Upper lobe of left lung (tissue), 6 donors: ENCODE data around the gene LRBA. TPM values are rescaled to one million over a fixed set of nuclear protein-coding genes. Genes with fewer than 3 reads are reported as not detected.

Source experiments
- ATAC-seq, 2 donors: fragments of 200-7000 bp; cut with Tn5 transposase; one replicate each; pipeline ENCODE4 v1.9.1; 2022; ENCODE audit warnings: mild to moderate bottlenecking in 2 of 2, moderate library complexity in 2 of 2; ENCODE audit not compliant: low FRiP score in 2 of 2
- DNase-seq, 2 donors: peaks; one replicate each; pipeline ENCODE4 v3.0.0-alpha.2; 2019 to 2020
- H3K27ac ChIP-seq, 4 donors: fragments of 200-600 bp; sonication (generic); one replicate each; pipeline ENCODE4 v1.5.1; 2016 to 2019
- H3K27me3 ChIP-seq, 4 donors: fragments of 200-600 bp; sonication (generic); one replicate each; pipeline ENCODE4 v1.5.1; 2017 to 2019
- H3K36me3 ChIP-seq, 4 donors: fragments of 200-600 bp; sonication (generic); one replicate each; pipeline ENCODE4 v1.5.1; 2016 to 2019
- H3K4me1 ChIP-seq, 4 donors: fragments of 200-600 bp; sonication (generic); one replicate each; pipeline ENCODE4 v1.5.1; 2018 to 2019
- H3K4me3 ChIP-seq, 4 donors: fragments of 200-600 bp; sonication (generic); one replicate each; pipeline ENCODE4 v1.5.1; 2017 to 2019; ENCODE audit warnings: mild to moderate bottlenecking in 2 of 4, moderate library complexity in 1 of 4
- H3K9me3 ChIP-seq, 4 donors: fragments of 200-600 bp; sonication (generic); one replicate each; pipeline ENCODE4 v1.5.1; 2018 to 2019
- EP300 ChIP-seq, 4 donors: sonication (generic); formaldehyde crosslinking; IDR thresholded peaks; one replicate each; pipeline ENCODE4 v1.5.1; 2017; ENCODE audit warnings: antibody characterized with exemption in 4 of 4, control low read depth in 2 of 4
- POLR2A ChIP-seq, 4 donors: fragments of 450-650 bp; IDR thresholded peaks; one replicate each; pipeline ENCODE4 v1.5.1; 2016 to 2017; ENCODE audit warnings: antibody characterized with exemption in 4 of 4, mild to moderate bottlenecking in 2 of 4
- POLR2AphosphoS5 ChIP-seq, 2 donors: sonication (generic); formaldehyde crosslinking; IDR thresholded peaks; one replicate each; pipeline ENCODE4 v1.5.1; 2017; ENCODE audit warnings: antibody characterized with exemption in 2 of 2
- WGBS, 2 donors: methylation state at CpG; one replicate each; pipeline ENCODE4 v1.1.5; 2017 to 2018; 5-methylcytosine and 5-hydroxymethylcytosine counted together
- total RNA-seq, 6 donors: library from RNA; depleted of rRNA in 4 of 6; stranded (reverse); fragments of >200 nt in 4 of 6; gene quantifications; one replicate each; pipeline versions ENCODE4 v1.1.0 to v1.2.1, GENCODE V29; 2016 to 2021
- TF ChIP-seq, protein P1 (sequence below), 6 experiments: fragments of 450-650 bp in 4 of 6; fragments of 200-600 bp in 2 of 6; sonication (generic) in 2 of 6; IDR thresholded peaks; one replicate each; pipeline ENCODE4 v1.5.1; 2016 to 2019; ENCODE audit warnings: antibody characterized with exemption in 6 of 6
- donor health status: DM: no; HTN: no; CAD: no; lungs with moderate emphysema.
- donor health status: DM: no; HTN: yes; CAD: no; lungs with severe emphysema.

Gene LRBA
- total RNA-seq, 6 donors from 2014 or later: 34.7 to 139 (median 56.4) TPM

DNA sequence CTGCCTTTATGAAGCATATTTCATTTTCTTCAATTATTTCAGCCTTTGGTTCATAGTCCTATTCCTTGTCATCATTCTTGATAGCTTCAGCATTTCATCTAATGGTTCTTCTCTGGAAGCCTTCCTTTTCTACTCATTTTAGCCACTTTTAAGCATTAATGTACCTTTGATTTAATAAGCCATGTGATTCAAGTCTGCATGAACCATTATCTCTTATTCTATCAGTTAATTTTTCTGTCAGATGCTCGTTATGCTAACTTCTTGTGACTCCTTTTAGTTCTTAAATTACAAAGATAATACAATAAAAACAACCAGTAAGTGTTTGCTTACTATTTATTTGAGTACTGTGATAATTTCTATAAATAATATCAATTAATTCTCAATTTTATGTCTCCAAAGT is 643.2 kb downstream of the LRBA start:
- H3K4me3 ChIP-seq: no peak overlapping the region
- TF ChIP-seq, protein P1, sequence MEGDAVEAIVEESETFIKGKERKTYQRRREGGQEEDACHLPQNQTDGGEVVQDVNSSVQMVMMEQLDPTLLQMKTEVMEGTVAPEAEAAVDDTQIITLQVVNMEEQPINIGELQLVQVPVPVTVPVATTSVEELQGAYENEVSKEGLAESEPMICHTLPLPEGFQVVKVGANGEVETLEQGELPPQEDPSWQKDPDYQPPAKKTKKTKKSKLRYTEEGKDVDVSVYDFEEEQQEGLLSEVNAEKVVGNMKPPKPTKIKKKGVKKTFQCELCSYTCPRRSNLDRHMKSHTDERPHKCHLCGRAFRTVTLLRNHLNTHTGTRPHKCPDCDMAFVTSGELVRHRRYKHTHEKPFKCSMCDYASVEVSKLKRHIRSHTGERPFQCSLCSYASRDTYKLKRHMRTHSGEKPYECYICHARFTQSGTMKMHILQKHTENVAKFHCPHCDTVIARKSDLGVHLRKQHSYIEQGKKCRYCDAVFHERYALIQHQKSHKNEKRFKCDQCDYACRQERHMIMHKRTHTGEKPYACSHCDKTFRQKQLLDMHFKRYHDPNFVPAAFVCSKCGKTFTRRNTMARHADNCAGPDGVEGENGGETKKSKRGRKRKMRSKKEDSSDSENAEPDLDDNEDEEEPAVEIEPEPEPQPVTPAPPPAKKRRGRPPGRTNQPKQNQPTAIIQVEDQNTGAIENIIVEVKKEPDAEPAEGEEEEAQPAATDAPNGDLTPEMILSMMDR (IDR thresholded peaks at IDR 0.05): no peak
- no peak for TF ChIP-seq POLR2A (IDR thresholded peaks at IDR 0.05)
- TF ChIP-seq EP300 (IDR thresholded peaks at IDR 0.05): no peak
- no peak for TF ChIP-seq POLR2AphosphoS5 (IDR thresholded peaks at IDR 0.05)

DNA sequence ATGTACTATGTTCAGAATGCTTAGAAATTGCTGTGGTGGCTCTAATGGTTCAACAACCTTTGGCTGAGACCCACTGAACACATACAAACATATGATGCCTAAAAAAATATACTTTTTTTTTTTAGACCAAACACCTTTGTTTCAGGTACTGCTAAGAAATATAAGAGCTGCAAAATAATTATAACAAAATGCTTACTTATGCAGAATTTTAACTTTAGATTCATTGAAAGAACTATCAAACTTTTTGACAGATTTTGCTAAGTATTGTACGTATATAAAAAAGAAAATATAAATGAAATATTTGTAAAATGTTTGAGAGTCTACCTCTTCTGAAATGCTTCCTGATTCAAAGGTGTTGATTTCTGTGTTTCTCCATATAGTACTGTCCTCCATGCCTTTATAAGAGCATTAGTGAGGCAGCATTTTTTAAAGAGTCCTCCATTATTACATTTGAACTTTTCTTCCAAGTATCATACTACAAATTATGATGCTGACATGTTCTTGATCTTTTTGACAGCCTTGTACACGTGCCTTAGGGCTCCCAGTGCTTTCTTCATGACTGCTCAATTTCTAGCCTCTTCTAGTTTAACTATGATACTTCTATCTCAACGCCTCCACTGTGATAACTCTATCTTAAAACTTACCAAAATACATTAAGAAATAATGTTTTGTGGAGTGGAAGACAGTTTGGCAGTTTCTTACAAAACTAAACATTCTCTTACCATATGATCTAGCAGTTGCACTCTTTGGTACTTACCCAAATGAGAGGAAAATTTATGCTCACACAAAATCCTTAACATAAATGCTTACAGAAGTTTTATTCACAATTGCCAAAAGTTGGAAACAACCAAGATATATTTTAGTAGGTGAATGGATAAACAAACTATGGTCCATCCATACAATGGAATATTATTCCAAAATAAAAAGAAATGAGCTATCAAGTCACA is 645.4 kb downstream of the LRBA start:
- peaks cover 0 to 8% (median 3%) of the 10 kb centered on the region in 4 donors for H3K4me1 ChIP-seq
- H3K9me3 ChIP-seq: no peaks in the 10 kb centered on the region
- no peak for TF ChIP-seq POLR2A (IDR thresholded peaks at IDR 0.05)
- TF ChIP-seq, protein P1 (IDR thresholded peaks at IDR 0.05): no peak
- TF ChIP-seq EP300 (IDR thresholded peaks at IDR 0.05): no peak
- TF ChIP-seq POLR2AphosphoS5 (IDR thresholded peaks at IDR 0.05): no peak
- no peak for ATAC-seq
- no peaks in the 10 kb centered on the region for H3K36me3 ChIP-seq
- H3K27ac ChIP-seq: no peak overlapping the region
- DNase-seq: no peak
- H3K4me3 ChIP-seq: no peak overlapping the region
- no peaks in the 10 kb centered on the region for H3K27me3 ChIP-seq
- 92 to 96% methylated on average over 3 of the region's 3 CpGs for WGBS, 2 donors

More for the DNA sequence above, 643.2 kb downstream of the LRBA start:
- 91 to 93% methylated on average over 1 of the region's 1 CpG for WGBS, 2 donors
- Histone ChIP-seq H3K27me3 (no peaks in the 10 kb centered on the region), H3K4me1 (peaks cover 0 to 8% (median under 1%) of the 10 kb centered on the region in 4 donors), H3K36me3 (no peaks in the 10 kb centered on the region), H3K27ac (no peak overlapping the region), H3K9me3 (no peaks in the 10 kb centered on the region)
- ATAC-seq (no peak), DNase-seq (no peak)

DNA sequence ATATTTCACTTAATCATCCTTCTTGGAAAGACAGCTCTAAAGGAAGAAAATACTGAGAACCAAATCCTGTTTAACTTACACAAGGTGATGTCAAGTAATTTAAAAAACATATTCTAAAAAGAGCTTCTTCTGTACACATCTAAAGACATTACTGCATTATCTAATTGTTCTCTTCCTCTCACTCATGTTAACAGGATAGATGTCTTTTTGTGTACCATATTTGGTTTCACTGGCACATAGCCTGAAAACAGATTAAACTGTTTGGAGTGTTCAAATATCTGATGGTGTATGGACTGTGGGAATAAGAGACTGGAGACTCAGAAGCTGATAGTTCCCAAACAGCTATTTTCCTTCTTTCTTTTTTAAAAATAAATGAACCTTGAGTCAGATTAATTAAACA is 646.4 kb downstream of the LRBA start:
- H3K27me3 ChIP-seq: no peaks in the 10 kb centered on the region
- no peak for DNase-seq
- peak overlapping the region in 1 of 4 donors; percentile 34 for H3K27ac ChIP-seq
- TF ChIP-seq POLR2A (IDR thresholded peaks at IDR 0.05): no peak
- no peak for TF ChIP-seq POLR2AphosphoS5 (IDR thresholded peaks at IDR 0.05)
- TF ChIP-seq, protein P1 (IDR thresholded peaks at IDR 0.05): no peak
- TF ChIP-seq EP300 (IDR thresholded peaks at IDR 0.05): no peak
- no peaks in the 10 kb centered on the region for H3K9me3 ChIP-seq
- ATAC-seq: no peak
- H3K4me1 ChIP-seq: peaks cover 0 to 8% (median 3%) of the 10 kb centered on the region in 4 donors
- H3K4me3 ChIP-seq: no peak overlapping the region
- no peaks in the 10 kb centered on the region for H3K36me3 ChIP-seq

DNA sequence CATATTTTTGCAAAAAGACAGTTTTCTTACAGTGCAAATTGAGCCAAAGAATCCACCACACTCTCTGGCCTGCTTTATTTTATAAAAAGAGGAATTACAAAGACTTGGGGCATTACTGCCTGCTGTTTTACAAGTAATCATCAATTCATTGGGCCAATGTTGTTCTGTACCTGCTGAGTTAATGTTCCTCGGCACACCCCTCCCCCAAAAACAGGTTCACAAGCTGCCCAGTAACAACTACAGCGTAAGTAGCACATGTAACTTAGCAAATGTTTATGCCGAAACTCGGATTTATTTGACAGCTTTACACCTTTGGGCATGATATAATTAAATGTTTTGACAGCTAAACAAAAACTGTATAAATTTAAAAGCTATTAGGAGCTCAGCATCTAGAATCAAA is 647.8 kb downstream of the LRBA start:
- no peak for TF ChIP-seq POLR2AphosphoS5 (IDR thresholded peaks at IDR 0.05)
- no peak for TF ChIP-seq POLR2A (IDR thresholded peaks at IDR 0.05)
- TF ChIP-seq, protein P1 (IDR thresholded peaks at IDR 0.05): no peak
- no peak for TF ChIP-seq EP300 (IDR thresholded peaks at IDR 0.05)
- 78% methylated on average over 4 of the region's 4 CpGs for WGBS, 2 donors

More for the DNA sequence above, 647.8 kb downstream of the LRBA start:
- Histone ChIP-seq H3K27ac (no peak overlapping the region), H3K4me1 (peaks cover 0 to 8% (median 3%) of the 10 kb centered on the region in 4 donors), H3K4me3 (no peak overlapping the region), H3K27me3 (no peaks in the 10 kb centered on the region), H3K36me3 (no peaks in the 10 kb centered on the region), H3K9me3 (no peaks in the 10 kb centered on the region)
- DNase-seq (no peak), ATAC-seq (no peak)
